ENCODE results near the gene UBE3B. TPM values are rescaled to one million over a fixed set of nuclear protein-coding genes. Genes with fewer than 3 reads are reported as not detected.
A peak's percentile ranks its signal among the peaks of the same experiment; 100 is the strongest.

Gene UBE3B
- polyA plus RNA-seq, 3 donors: 14.4 to 25.9 (median 18.2) TPM

GRCh38 chr12:109497675-109498074 lies 20.2 kb downstream of the UBE3B start:
- Histone ChIP-seq H3K79me2 (ENCODE audit: insufficient read depth, low read length) (no peaks in the 10 kb centered on the region), H2AFZ (ENCODE audit: insufficient read depth, low read depth, low read length, poor library complexity, severe bottlenecking) (no peak overlapping the region), H3K4me3 (replicated peaks in 1 of 3; ENCODE audit: low read depth in 2 of 3, low read length in 3 of 3) (no peak overlapping the region), H3K36me3 (replicated peaks in 1 of 2; ENCODE audit: control insufficient read depth in 1 of 2, insufficient read depth in 2 of 2, low read length in 2 of 2) (peaks cover 64 to 96% of the 10 kb centered on the region in 2 donors), H3K4me2 (replicated peaks; ENCODE audit: extremely low read depth, low read length, poor library complexity, severe bottlenecking) (no peak overlapping the region), H4K20me1 (ENCODE audit: insufficient read depth, low read length) (no peaks in the 10 kb centered on the region), H3K4me1 (ENCODE audit: control insufficient read depth in 1 of 2, insufficient read depth in 2 of 2, low read length in 2 of 2) (no peaks in the 10 kb centered on the region), H3K27me3 (ENCODE audit: control insufficient read depth in 2 of 2, insufficient read depth in 2 of 2, low read length in 2 of 2) (no peaks in the 10 kb centered on the region), H3K27ac (ENCODE audit: low read depth in 1 of 2, low read length in 2 of 2) (no peak overlapping the region), H3K9me3 (replicated peaks in 1 of 2; ENCODE audit: control insufficient read depth in 1 of 2, insufficient read depth in 1 of 2, low read length in 2 of 2) (no peaks in the 10 kb centered on the region), H3K9ac (ENCODE audit: insufficient read depth, low read length, poor library complexity, severe bottlenecking) (no peak overlapping the region)
- intact Hi-C loops (cut with micrococcal nuclease): no loop called here
- Mint-ChIP-seq H3K27ac (peak overlapping the region in 1 of 7 donors; percentile 38), H3K4me3 (no peak overlapping the region), H3K27me3 (ENCODE audit: low read depth in 3 of 3) (no peaks in the 10 kb centered on the region), H3K4me1 (no peaks in the 10 kb centered on the region), H3K36me3 (peaks cover 86 to 88% of the 10 kb centered on the region in 2 donors), H3K9me3 (peaks cover 0 to 7% (median 2%) of the 10 kb centered on the region in 7 donors)
- no peak for DNase-seq
- TF ChIP-seq CTCF (IDR thresholded peaks at IDR 0.05): no peak
- WGBS (ENCODE audit: insufficient coverage): 100% methylated on average over 3 of the region's 7 CpGs

GRCh38 chr12:109500406-109501185 lies 23.2 kb downstream of the UBE3B start:
- 97% methylated on average over 4 of the region's 9 CpGs for WGBS (ENCODE audit: insufficient coverage)
- peaks cover 88 to 91% of the 10 kb centered on the region in 2 donors for H3K36me3 Mint-ChIP-seq
- H3K27me3 ChIP-seq (ENCODE audit: control insufficient read depth in 2 of 2, insufficient read depth in 2 of 2, low read length in 2 of 2): no peaks in the 10 kb centered on the region
- H3K4me1 ChIP-seq (ENCODE audit: control insufficient read depth in 1 of 2, insufficient read depth in 2 of 2, low read length in 2 of 2): no peaks in the 10 kb centered on the region
- no peak overlapping the region for H3K4me3 ChIP-seq (replicated peaks in 1 of 3; ENCODE audit: low read depth in 2 of 3, low read length in 3 of 3)
- no peak overlapping the region for H3K4me2 ChIP-seq (replicated peaks; ENCODE audit: extremely low read depth, low read length, poor library complexity, severe bottlenecking)
- no peak for DNase-seq
- no peak for TF ChIP-seq CTCF (IDR thresholded peaks at IDR 0.05)
- peak overlapping the region in 1 of 7 donors; percentile 45 for H3K27ac Mint-ChIP-seq
- H3K4me1 Mint-ChIP-seq: no peaks in the 10 kb centered on the region
- intact Hi-C loops (cut with micrococcal nuclease): no loop called here
- peaks cover 0 to 1% (median 0%) of the 10 kb centered on the region in 7 donors for H3K9me3 Mint-ChIP-seq
- no peaks in the 10 kb centered on the region for H3K79me2 ChIP-seq (ENCODE audit: insufficient read depth, low read length)
- H2AFZ ChIP-seq (ENCODE audit: insufficient read depth, low read depth, low read length, poor library complexity, severe bottlenecking): no peak overlapping the region
- no peaks in the 10 kb centered on the region for H3K27me3 Mint-ChIP-seq (ENCODE audit: low read depth in 3 of 3)
- H3K4me3 Mint-ChIP-seq: no peak overlapping the region
- H3K9ac ChIP-seq (ENCODE audit: insufficient read depth, low read length, poor library complexity, severe bottlenecking): no peak overlapping the region
- peaks cover 84 to 97% of the 10 kb centered on the region in 2 donors for H3K36me3 ChIP-seq (replicated peaks in 1 of 2; ENCODE audit: control insufficient read depth in 1 of 2, insufficient read depth in 2 of 2, low read length in 2 of 2)
- no peaks in the 10 kb centered on the region for H4K20me1 ChIP-seq (ENCODE audit: insufficient read depth, low read length)
- no peaks in the 10 kb centered on the region for H3K9me3 ChIP-seq (replicated peaks in 1 of 2; ENCODE audit: control insufficient read depth in 1 of 2, insufficient read depth in 1 of 2, low read length in 2 of 2)
- H3K27ac ChIP-seq (ENCODE audit: low read depth in 1 of 2, low read length in 2 of 2): no peak overlapping the region

All from CD14-positive monocyte (primary cell).